Measurements from ENCODE around the gene TSHZ2. TPM values are rescaled to one million over a fixed set of nuclear protein-coding genes. Genes with fewer than 3 reads are reported as not detected.

The TSHZ2 gene
- total and polyA plus RNA-seq, 9 of the 15 experiments (the other 6 are each of a cell fraction or from before 2014, with no cell fraction given) = 0.03 to 0.20 (median 0.05) TPM; not detected in 4

- H3K4me2 ChIP-seq (ENCODE audit: insufficient read depth, low read length) = no peak overlapping the region
These were observed 113.6 kb downstream of the TSHZ2 start for GRCh38 chr20:53085720-53086119.

More at GRCh38 chr20:53085720-53086119, 113.6 kb downstream of the TSHZ2 start:
- no peak for DNase-seq (ENCODE audit: extremely low read depth in 1 of 4, low spot score in 3 of 4)
- H3K9me1 ChIP-seq (ENCODE audit: control insufficient read depth, insufficient read depth, low read length) = no peaks in the 10 kb centered on the region
- ChIA-PET CTCF (ENCODE audit: low intra/inter-chr PET ratio) (no interaction called here), POLR2A (interaction anchor here (0.6 kb wide), 1 partner anchor 36 kb away, joined by 3 read pairs; no protein-coding TSS in a partner anchor)
- 0% methylated on average over 5 of the region's 5 CpGs for WGBS (ENCODE audit: insufficient coverage, low coverage, missing lambda C conversion rate)
- no peaks in the 10 kb centered on the region for H3K79me2 ChIP-seq (ENCODE audit: control insufficient read depth, insufficient read depth, low read length)
- intact Hi-C loops (cut with micrococcal nuclease) (no loop called here), in situ Hi-C loops (cut with MboI) (no loop called here)
- no TSS peak for BruUV-seq (replicated peaks)
- no peaks in the 10 kb centered on the region for H3K36me3 ChIP-seq (ENCODE audit: control insufficient read depth, insufficient read depth, low read length)
- H3K9me3 ChIP-seq (replicated peaks; ENCODE audit: control insufficient read depth, insufficient read depth, low read depth, low read length) = no peaks in the 10 kb centered on the region
- no peak overlapping the region for H3K9ac ChIP-seq (ENCODE audit: insufficient read depth in 1 of 2, low read depth in 2 of 2, low read length in 2 of 2)
- no peak for ATAC-seq
- H3K4me3 ChIP-seq = no peak overlapping the region
- H4K20me1 ChIP-seq (replicated peaks; ENCODE audit: control insufficient read depth, insufficient read depth, low read length) = no peaks in the 10 kb centered on the region
- H2AFZ ChIP-seq (ENCODE audit: low read depth, low read length) = no peak overlapping the region
- no peaks in the 10 kb centered on the region for H3K4me1 ChIP-seq (replicated peaks in 1 of 2; ENCODE audit: control insufficient read depth in 2 of 2, insufficient read depth in 2 of 2, low read length in 2 of 2)
- no peak for FAIRE-seq
- no peak overlapping the region for H3K27ac ChIP-seq (ENCODE audit: extremely low read depth, low read depth, low read length)
- H3K27me3 ChIP-seq (ENCODE audit: control insufficient read depth in 2 of 2, insufficient read depth in 2 of 2, low read length in 2 of 2) = peaks cover 8 to 24% of the 10 kb centered on the region in 2 experiments; a peak in 3 of 5 replicates
- TF ChIP-seq ZNF280B (CRISPR knock-in tag; IDR thresholded peaks at IDR 0.05) (no peak), PTTG1 (tag; IDR thresholded peaks at IDR 0.05; ENCODE audit: low read depth) (no peak)
